Stimulated activated CD4-positive, alpha-beta T cell treated with anti-CD3 and anti-CD28 coated beads, Interleukin-1b, Interleukin-23, amount 100 ng/mL, for 1 hour (primary cell): ENCODE data around the gene ZNHIT2.

Experiments used
- DNase-seq, 2 donors: peaks; one replicate each; pipeline ENCODE4 v3.0.0-alpha.2; 2020; ENCODE audit warnings: low read depth in 2 of 2

ZNHIT2 gene

DNA sequence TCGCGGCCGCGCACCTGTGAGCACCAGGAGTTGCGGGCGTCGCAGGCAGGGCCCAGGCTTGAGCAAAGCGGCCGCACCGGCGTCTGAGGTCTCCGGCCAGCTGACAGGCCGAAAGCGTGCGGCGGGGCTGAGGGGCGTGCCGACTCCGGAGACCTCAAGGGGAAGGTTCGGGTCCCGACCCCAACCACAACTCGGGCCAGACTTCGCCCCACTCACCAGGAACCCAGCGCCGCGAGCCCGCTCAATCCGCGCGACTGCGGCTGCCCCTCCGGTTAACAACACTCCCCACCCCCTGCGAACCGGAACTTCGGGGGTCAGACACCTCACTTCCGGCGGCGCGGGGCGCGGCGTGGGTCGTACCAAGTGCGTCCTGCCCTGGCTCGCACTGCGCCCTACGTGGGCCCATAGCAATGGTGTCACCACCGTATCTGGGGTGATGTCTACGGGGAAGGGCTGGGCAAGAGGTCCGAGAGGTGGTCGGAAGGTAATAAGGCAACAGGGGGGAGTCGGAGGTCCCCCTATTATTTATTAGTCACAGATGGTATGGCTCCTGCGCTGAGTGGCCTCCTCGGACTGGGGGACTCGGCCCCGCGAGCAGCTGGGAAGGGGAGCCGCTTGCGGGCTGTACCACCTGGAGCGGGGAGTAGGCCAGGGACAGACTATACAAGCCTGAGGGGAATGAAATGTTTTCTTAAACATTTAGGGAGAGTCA lies 16.9 kb upstream of the ZNHIT2 start, which contains the start of gene SYVN1:
Gene SYVN1 (minus strand): TSS at position 280 of the 712 bp plus-strand sequence. CDS start 918 bp downstream, outside the sequence.
- peak; percentile 73 to 86 for DNase-seq

DNA sequence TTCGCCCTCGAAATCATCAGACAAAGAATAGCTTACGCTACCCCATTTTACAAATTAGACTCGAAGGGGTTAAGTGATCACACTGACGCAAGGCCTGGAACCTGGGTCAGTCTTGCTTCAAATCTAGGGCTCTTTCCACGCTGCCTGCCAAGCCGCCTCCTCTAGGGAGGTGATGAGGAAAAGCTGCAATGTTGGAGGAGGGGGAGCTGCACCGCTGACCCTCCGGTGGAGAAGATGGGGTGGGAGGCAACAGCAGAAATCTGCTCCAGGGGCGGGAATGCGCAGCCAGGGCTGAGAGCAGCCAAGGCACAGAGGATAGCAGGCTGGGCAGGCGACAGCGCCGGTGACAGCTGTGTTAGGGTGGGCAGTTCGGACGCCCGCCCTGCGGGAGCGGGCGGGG lies 16.2 kb upstream of the ZNHIT2 start:
- no peak for DNase-seq

DNA sequence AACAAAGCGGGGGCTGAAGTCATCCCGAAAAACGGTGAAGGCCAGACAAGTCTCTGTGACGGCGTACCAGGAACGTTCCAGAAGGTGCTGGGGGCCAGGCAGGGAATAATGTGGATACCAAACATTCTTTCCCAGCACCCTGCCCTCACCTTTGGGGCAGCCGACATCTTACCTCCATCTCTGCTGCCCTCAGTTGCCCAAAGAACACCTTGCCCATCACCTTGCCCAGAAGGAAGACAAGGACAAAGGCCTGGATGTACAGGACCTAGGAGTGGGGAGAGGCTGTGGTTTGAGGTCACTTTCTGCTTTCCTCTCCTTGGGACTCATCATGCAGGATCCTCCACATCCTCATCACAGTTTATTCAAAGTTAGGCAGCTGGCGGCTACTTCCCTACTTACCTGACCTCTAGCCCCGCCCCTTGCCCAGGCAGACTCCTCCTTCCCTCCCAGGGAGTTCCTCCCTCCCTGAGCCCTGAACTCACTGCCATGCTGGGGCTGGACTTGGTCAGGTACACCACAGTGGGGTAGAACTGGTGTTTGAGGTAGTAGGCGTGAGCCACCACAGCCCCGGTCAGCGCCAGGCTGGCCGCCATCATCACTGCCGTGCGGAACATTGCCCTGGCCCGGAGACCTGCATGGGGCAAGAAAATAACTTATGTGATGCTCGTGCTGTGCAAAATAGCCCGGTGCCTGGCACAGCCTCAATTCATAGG lies 15.6 kb upstream of the ZNHIT2 start:
- no peak for DNase-seq

DNA sequence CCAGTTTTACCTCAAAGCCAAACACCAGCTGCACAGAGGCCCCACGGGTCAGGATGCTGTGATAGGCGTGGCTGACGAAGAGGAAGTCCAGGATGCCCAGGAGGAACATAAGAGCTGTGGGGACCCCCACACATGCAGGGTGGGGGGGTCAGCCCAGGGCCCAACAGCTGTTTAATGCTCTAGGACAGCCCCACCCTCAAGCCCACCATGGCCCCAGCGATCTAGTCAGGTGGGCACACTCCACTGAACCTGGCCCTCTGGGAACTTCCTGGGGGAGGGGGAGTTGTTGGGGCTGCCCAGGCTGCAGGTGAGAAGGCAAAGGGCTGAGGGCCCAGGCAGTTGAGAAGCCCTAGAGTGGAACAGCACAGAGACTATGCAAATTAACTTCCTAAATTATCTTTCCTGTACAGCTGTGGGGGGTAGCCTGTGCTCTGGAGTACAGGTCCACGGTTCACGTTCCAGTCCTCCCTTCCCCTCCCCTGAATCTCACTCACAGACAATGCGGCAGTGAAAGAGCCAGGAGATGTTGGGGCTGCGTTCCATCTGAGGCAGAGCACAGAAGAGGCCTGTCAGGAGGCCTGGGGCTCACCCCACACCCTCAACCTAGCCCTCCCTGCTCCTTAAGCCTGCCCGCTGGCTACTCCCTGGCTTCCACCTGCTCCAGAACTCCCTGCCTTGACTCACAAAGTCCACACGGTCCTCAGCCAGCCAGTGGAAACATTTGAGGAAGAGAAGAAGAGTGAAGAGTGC lies 14.9 kb upstream of the ZNHIT2 start:
- no peak for DNase-seq

DNA sequence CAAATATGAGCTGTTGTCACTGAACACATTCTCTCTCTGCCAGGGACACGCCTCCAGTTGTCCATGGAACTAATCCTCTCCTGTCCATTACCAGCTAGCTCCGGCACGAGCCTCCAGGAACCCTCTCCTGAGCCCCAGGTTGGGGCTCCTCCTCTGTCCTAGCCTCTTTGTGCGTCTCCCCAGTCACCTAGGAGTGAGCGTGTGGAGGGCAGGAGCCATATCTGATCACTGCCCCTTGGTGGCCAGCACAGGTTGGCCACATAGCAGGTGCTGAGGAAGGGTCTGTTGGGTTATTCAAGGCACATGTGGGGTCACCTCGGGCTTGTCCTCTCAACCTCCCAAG lies 14.4 kb upstream of the ZNHIT2 start:
- no peak for DNase-seq

DNA sequence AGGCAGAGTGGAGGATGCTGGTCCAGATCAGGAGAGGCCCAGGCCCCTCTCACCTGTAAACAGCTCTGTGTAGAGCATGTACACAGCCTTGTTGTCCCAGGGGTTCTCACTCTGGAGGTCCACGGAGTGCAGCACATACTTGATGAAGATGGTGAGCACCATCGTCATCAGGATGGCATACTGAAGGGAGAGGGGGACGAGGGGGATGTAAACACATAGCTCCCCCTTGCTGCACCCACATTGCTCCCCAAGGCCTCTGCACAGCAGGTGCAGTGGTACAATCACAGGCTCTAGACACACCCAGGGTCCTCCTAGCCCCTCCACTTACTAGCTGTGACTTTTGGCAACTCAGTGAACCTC lies 13.9 kb upstream of the ZNHIT2 start:
- no peak for DNase-seq

DNA sequence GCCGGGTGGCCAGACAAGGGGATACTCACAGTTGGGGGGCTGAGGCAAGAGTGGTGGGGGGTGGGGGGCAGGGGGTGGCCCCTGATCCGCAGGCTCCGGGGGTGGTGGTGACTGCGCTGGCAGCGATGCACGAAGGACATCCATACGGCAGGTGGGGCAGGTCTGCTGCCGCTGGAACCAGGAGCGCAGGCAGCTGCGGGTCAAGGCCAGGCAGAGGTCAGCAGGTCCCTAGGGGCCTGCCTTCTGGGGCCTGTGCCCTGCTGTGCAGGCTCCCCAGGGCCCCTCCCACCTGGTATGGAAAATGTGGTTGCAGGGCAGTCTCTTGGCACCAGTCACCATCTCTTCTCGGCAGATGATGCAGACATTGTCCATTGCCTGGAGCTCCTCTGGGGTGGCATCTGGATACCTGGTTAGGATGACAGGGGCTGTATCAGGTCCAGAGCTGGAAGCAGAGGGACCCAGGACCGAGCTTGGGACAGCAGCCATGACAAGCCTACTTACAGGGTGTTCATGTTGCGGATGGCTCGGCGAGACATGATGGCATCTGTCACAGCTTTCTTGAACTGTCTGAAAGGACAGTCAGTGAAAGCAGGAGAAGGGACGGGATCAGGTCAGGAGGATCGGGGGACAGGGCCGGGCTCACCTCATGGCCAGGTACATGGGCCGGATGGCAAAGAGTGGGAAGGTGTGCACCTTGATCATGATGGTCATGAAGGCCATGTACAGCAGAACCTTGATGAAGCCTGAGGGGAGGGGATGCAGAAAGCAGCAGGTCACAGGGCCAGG lies 13.3 kb upstream of the ZNHIT2 start:
- DNase-seq = no peak

DNA sequence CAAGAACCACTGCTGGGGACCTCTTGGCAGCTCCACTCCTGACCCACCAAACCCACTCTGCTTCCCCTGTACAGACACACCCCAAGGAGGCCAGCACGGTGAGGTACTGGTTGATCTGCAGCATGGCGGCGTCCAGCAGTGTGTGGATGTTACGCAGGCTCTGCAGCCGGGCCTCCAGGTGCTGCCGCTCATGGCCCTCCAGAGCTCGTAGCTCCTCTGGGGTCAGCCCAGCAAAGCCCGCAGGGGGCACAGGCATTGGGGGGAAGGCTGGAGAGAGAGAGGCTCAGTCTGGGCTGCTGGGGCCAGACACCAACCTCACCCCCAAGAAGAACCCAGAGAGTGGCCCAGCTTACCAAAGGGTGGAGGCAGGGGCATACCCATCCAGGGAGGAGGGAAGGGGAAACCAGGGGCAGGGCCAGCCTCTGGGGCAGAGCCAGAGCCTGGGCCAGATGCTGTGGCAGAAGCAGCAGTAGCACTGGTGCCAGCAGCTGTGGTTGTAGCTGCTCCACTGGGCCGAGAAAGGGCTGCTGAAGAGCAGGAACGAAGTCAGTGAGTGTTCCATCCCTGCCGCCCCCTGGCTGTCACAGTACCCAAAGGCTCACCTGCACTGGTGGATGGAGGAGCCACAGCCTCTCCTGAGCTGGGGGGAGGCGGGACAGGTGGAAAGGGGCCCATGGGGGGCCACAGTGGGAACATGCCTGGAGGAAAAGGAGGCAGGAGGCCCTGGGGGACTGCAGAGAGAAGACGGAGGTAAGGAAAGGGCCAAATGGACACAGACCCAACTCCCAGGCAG lies 12.3 kb upstream of the ZNHIT2 start:
- DNase-seq = no peak

DNA sequence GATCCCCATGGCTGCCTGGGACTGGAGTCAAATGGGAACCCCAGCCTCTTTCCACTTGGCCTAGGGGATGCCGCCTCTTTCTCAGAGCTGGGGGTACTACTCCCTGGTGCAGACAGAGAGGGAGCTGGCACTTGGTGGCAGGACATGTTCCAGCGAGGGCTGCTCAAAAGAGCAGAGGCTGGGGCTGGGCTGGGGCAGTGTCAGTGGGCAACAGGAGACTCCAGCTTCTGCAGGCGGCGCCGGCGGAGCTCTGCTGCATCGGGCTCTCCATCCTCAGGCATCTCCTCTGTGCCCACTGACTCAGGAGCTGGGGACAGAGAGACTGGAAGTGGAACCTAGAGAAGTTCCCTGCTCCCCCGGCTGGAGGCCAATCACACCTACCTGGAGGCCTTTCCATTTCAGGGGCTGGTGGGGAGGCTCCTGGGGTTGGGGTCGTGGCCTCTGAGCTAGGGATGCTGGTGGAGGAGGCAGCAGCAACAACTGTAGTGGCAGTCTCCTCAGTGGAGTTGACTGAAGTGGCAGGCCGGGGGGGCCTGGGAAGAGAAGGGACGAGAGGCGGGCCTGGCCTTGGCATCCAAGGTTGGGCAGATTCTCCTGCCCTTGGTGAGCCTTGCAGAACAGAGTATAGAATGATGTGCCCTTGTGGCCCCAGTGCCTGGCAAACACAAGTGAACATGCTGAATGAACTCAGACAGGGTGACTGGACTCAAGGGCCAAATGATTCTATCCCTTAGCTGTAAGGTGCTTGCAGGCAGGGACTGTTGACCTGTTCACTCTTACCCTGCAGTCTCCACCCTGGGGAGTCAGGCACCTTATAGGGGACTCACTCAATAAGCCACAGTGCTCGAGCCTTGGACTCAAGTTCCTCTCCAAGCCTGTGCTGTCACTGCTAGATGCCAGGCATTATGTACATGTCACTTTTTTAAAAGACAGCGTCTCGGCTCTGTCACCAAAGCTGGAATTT lies 11.0 kb upstream of the ZNHIT2 start:
- no peak for DNase-seq

DNA sequence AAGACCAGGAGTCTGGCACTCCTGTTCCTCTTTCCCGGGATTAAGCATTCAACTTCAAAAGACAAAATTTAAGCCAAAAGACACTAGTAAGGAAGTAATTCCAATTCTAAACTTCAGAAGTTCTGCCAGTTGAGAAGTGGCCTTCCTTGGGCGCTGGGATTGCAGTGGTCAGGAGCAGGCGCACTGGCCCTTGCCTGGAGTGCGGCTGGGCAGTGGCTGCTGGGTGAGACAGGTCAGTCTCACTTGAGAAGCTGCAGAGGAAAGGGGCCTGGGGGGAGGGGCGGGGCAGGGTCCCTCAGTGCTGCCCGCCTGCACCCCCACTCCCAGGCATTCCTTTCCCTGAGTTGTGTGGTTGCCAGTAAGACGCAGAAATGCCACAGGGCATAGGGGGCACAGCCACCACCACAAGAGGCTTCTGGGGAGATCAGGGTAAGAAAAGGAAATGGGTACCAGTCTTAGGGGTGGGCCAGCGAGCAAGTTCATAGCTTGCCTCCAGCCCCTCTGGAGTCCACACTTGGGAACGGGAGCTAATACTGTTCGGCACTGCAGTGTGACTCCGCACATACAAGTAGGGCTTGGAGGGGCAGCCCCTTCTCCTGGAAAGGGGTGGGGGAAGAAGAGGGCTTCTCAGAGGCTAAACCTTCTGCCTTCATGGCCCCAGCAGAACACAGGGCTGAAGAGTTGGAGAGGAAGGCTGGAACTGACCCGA lies 10.1 kb upstream of the ZNHIT2 start:
- DNase-seq = no peak

DNA sequence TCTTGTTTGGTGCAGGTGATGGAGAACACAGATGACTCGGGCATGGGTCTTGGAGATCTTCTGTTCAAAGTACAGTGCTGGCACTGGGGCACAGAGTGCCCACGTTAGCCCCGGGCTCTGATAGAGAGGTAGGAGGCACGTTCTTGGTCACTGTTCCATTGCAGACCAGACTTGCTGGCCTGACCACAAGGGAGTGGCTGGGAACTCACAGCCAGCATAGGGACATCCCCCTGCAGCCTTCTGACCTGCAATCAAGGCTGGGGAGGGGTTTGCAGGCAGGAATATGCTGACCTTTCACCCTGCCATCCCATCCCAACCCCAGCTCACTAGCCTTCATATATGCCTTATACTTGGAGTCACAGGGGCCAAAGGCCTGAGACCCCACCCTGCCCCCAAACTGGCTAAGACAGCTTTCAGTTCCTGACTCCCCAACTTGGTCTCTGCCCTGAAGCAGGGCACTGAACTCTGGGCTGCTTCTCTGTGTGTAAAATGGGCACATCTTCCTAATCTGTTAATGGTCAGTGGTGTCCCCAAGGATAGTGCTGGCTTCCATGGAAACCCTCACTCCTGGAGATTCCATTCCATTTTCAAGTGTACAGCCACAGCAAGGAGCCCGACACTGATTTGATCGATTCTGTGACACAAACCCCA lies 9.2 kb upstream of the ZNHIT2 start:
- DNase-seq = no peak

DNA sequence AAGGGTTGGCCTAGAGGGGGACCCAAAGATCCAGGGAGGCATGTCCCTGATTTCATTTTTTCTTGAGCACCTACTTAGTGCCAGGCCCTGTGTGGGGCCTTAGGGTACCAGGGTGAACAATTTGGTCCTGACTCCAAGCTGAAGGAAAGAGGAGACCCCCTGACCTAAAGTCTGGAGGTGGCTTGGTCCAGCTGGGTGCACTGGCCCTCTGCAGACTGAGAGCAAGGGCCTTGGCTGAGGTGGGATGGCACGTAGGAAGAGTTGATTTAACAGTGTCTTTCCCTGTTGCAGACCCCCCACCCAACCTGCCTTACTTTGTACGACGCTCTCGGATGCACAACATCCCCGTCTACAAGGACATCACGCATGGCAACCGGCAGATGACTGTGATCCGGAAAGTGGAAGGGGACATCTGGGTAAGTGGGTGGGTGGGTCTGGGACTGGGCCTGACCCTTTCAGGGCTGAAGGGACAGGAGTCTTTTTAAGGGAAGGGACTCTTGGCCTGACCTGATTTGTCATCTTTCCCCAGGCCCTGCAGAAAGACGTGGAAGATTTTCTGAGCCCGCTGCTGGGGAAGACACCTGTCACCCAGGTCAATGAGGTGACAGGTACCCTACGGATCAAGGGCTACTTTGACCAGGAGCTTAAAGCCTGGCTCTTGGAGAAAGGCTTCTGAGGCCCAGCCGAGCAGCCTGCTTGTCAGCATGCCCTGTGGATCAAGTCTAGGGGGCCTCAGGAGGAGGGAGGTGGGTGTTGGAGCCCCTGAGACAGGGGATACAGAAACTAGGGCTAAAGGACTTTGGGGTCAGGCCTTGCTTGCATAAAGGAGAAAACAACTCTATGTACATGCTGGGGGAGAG lies 7.9 kb upstream of the ZNHIT2 start:
- no peak for DNase-seq

DNA sequence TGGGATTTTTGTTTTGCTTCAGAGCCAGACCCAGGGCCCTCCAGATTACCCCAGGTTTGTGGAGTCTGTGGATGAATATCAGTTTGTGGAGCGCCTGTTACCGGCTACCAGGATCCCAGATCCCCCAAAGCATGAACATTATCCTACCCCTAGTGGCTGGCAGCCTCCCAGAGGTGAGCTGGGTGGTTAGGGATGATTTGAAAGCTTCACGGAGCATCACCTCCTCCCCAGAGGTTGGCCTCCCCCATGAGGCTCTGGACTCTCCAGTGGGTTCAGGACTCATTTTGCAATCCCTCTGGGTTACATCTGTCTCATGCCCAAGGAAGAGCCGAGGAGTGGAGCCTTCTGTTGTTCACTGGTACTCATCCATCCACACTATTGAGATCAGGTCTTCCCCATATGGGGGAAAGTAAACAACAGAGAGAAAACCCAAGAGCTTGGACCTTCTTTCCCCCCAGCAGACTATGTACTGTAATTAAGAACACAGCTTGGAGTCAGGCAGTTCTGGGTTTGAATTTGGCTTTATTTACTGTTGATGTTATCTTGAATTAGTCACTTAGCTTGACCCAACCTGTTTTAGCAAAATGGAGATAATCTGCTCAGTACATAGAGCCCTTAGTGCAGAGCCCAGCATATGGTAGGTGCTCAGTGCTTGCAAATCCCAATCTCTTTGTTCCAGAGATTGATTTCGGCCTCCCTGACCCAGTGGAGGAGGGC lies 7.1 kb upstream of the ZNHIT2 start:
- DNase-seq = no peak

DNA sequence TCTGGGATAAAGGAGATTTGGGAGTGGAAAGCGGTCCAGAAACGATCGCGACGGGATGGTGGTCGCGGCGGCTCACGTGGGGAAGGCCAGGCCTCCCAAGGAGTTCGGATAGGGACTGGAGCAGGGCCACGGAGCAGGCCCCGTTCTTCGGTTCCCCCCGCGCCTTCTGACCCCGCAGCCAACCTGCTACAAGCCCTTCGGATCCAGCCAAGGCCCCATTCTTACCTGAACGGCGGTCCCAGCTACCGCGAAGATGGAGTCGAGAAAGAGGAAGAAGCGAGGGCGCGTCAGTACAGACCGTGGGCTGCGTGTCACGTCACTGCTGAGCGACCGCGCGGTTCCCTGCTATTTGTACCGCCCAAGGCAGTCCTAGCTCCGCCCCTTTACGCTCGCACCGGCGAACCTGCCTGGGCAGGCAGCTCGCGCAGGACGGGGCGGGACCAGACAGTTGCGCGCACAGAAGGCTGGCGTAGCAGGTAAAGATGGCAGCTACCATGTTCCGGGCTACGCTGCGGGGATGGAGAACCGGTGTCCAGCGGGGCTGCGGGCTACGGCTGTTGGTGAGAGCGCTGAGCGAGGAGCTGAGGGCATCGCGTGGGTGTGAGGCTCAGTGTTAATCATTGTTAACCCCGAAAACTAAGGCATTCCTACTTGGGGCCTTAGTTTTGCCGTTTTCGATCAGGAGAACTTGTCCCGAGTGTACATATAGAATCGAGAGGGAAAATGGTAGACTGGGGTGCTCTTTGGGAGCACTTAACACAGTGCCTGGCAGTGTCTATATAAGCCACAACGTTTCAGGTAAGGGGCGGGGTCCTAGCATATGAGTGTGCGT lies 4.6 kb upstream of the ZNHIT2 start, which contains the start of the genes FAU and MRPL49:
Gene FAU (minus strand): TSS at position 270 of the 832 bp plus-strand sequence. CDS start 321 bp downstream, outside the sequence.
Gene MRPL49 (plus strand): TSS at position 457 of the 832 bp plus-strand sequence. CDS start 26 bp downstream, at position 483.
- DNase-seq = peak; percentile 96 to 97

DNA sequence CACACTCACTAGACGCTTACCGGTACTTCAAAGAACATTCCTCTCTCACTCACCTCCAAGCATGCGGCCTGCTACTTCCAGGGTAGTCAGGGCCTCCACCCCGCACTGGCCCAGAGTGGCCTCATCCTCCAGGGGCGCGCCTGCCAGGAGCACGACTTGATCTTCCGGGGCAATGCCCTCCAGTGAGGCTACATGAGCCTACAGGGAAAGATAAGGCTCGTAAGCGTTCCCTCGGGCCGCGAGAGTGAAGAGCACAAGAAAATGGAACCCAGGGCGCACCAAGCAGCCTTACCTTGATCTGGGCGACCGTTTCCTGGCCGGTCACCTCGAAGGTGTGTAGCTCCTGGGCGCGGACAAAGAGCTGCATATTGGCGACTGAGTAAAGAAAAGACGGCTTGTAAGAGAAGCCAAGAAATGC lies 4.0 kb upstream of the ZNHIT2 start:
- no peak for DNase-seq

DNA sequence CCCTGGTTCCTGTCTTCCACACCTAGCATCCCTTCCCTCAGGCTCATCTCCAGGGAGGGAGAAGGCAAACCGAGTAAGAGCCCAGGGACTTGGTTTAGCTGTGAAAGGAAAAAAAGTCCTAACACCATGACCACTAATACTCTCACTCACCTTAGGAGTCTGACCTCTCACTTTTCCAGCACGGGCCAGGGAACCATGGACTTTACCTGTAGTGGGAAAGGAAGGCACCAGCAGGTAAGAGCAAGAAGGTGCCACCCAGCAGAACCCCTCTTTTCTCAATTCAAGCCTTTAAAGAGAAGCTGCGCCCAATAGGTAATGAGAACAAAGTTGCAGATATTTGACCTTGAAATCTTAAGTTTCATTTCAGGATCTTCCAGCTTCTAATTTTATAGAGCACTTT lies 3.3 kb upstream of the ZNHIT2 start:
- no peak for DNase-seq
